ENCODE measurements around the gene MRM3. TPM values are rescaled to one million over a fixed set of nuclear protein-coding genes. Genes with fewer than 3 reads are reported as not detected.
A peak's percentile ranks its signal among the peaks of the same experiment; 100 is the strongest.
"Not testable (repeated sequence)": the region's sequence is repeated elsewhere in the genome, so short reads cannot be mapped to it uniquely, and the experiment has no call there.

MRM3 gene
- polyA plus RNA-seq, 1 donor from 2014 or later: 20.0 TPM

- Histone ChIP-seq H4K20me1 (ENCODE audit: insufficient read depth) (no peaks in the 10 kb centered on the region), H3K36me3 (ENCODE audit: insufficient read depth, low read length) (no peaks in the 10 kb centered on the region), H3K9me2 (ENCODE audit: insufficient read depth, low read length) (no peaks in the 10 kb centered on the region), H3K9ac (ENCODE audit: low read length) (no peak overlapping the region), H3K4me3 (ENCODE audit: low read length) (no peak overlapping the region), H3K27me3 (ENCODE audit: insufficient read depth, low read depth, low read length) (no peaks in the 10 kb centered on the region), H2AFZ (ENCODE audit: low read depth, low read length) (no peak overlapping the region), H3K79me2 (replicated peaks; ENCODE audit: insufficient read depth, low read length) (peaks cover 22% of the 10 kb centered on the region), H3K4me2 (ENCODE audit: low read length) (no peak overlapping the region), H3K9me3 (ENCODE audit: low read length) (no peaks in the 10 kb centered on the region), H3F3A (ENCODE audit: insufficient read depth, low read length, poor library complexity, severe bottlenecking) (no peaks in the 10 kb centered on the region), H3K27ac (ENCODE audit: low read length) (no peak overlapping the region)
- TF ChIP-seq EZH2 (IDR thresholded peaks at IDR 0.05; ENCODE audit: borderline replicate concordance, insufficient read depth, low read length, poor library complexity, severe bottlenecking): no peak
- TF ChIP-seq POLR2AphosphoS5 (IDR thresholded peaks at IDR 0.05): peak; percentile 5
Measured at GRCh38 chr17:746783-747629, 35.1 kb upstream of the MRM3 start.

GRCh38 chr17:748604-749003 is 33.5 kb upstream of the MRM3 start:
- not testable (repeated sequence) for H3K4me2 ChIP-seq (ENCODE audit: low read length); H3K4me3 ChIP-seq (ENCODE audit: low read length); H2AFZ ChIP-seq (ENCODE audit: low read depth, low read length); H3K36me3 ChIP-seq (ENCODE audit: insufficient read depth, low read length); H3K27me3 ChIP-seq (ENCODE audit: insufficient read depth, low read depth, low read length); H3K9me2 ChIP-seq (ENCODE audit: insufficient read depth, low read length); H3K9ac ChIP-seq (ENCODE audit: low read length); H3F3A ChIP-seq (ENCODE audit: insufficient read depth, low read length, poor library complexity, severe bottlenecking); H3K9me3 ChIP-seq (ENCODE audit: low read length); H4K20me1 ChIP-seq (ENCODE audit: insufficient read depth); H3K27ac ChIP-seq (ENCODE audit: low read length)
- peaks cover 22% of the 10 kb centered on the region for H3K79me2 ChIP-seq (replicated peaks; ENCODE audit: insufficient read depth, low read length)

DNA sequence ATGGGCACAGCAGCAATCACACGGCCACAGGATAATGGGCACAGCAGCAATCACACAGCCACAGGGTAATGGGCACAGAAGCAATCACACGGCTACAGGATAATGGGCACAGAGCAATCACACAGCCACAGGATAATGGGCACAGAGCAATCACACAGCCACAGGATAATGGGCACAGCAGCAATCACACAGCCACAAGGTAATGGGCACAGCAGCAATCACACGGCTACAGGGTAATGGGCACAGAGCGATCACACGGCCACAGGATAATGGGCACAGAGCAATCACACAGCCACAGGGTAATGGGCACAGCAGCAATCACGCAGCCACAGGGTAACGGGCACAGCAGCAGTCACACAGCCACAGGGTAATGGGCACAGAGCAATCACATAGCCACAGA is 32.8 kb upstream of the MRM3 start:
- not testable (repeated sequence) for H2AFZ ChIP-seq (ENCODE audit: low read depth, low read length); H3F3A ChIP-seq (ENCODE audit: insufficient read depth, low read length, poor library complexity, severe bottlenecking); H3K9me3 ChIP-seq (ENCODE audit: low read length); H3K27ac ChIP-seq (ENCODE audit: low read length); H3K9ac ChIP-seq (ENCODE audit: low read length); H3K36me3 ChIP-seq (ENCODE audit: insufficient read depth, low read length); H4K20me1 ChIP-seq (ENCODE audit: insufficient read depth); H3K4me2 ChIP-seq (ENCODE audit: low read length); H3K27me3 ChIP-seq (ENCODE audit: insufficient read depth, low read depth, low read length); H3K9me2 ChIP-seq (ENCODE audit: insufficient read depth, low read length)
- H3K4me3 ChIP-seq (ENCODE audit: low read length): peak overlapping the region; percentile 13
- H3K79me2 ChIP-seq (replicated peaks; ENCODE audit: insufficient read depth, low read length): peaks cover 22% of the 10 kb centered on the region

DNA sequence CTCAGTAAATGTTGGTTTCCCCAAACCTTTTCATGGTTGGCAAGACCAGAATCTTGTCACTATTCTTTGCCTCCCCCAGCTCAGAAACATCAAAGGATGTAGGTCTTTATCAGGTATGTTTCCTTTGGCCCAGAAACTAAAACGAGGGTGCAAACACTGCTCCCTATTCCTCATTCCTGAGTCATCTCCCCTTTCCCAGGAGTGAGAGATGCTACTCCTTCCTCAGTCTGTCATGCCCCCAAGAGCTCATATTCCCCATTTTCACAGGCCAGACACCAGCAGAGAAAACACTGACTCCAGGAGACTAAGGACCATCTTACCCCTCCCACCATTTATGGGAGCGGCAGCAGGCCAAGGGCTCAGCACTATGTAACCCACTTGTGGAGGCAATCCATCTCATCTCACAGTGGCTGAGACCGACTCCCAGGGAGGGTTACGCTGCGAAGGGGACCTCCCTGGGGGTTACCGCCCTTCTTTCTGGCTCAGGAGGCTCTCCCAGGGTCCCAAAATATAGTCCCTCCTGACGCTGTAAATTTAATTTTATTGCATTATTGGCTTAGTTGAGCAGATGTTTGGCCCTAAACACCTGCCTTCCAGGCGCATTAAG is 31.6 kb upstream of the MRM3 start:
- no peaks in the 10 kb centered on the region for H3K9me3 ChIP-seq (ENCODE audit: low read length)
- H3K9ac ChIP-seq (ENCODE audit: low read length): no peak overlapping the region

More for the DNA sequence above, 31.6 kb upstream of the MRM3 start:
- Histone ChIP-seq H3K27ac (ENCODE audit: low read length) (no peak overlapping the region), H3K4me2 (ENCODE audit: low read length) (peak overlapping the region; percentile 88), H3K9me2 (ENCODE audit: insufficient read depth, low read length) (no peaks in the 10 kb centered on the region), H3F3A (ENCODE audit: insufficient read depth, low read length, poor library complexity, severe bottlenecking) (no peaks in the 10 kb centered on the region), H2AFZ (ENCODE audit: low read depth, low read length) (no peak overlapping the region), H3K4me3 (ENCODE audit: low read length) (peak overlapping the region; percentile 88), H3K36me3 (ENCODE audit: insufficient read depth, low read length) (no peaks in the 10 kb centered on the region), H3K27me3 (ENCODE audit: insufficient read depth, low read depth, low read length) (no peaks in the 10 kb centered on the region), H4K20me1 (ENCODE audit: insufficient read depth) (no peaks in the 10 kb centered on the region), H3K79me2 (replicated peaks; ENCODE audit: insufficient read depth, low read length) (peaks cover 22% of the 10 kb centered on the region)
- TF ChIP-seq RAD21 (conservative IDR thresholded peaks at IDR 0.05) (no peak), POLR2AphosphoS5 (IDR thresholded peaks at IDR 0.05) (no peak), SMC3 (conservative IDR thresholded peaks at IDR 0.05; ENCODE audit: poor library complexity) (no peak)
